ENCODE data around the gene SMYD3. TPM values are rescaled to one million over a fixed set of nuclear protein-coding genes. Genes with fewer than 3 reads are reported as not detected.
A peak's percentile ranks its signal among the peaks of the same experiment; 100 is the strongest.

The SMYD3 gene
- total and polyA plus RNA-seq, 9 of the 15 experiments (the other 6 are each of a cell fraction or from before 2014, with no cell fraction given): 128 to 440 (median 197) TPM

GRCh38 chr1:246040200-246040890 is 466.7 kb downstream of the SMYD3 start:
- ATAC-seq (no peak), DNase-seq (ENCODE audit: extremely low read depth in 1 of 4, low spot score in 3 of 4) (no peak), FAIRE-seq (no peak)
- Histone ChIP-seq H3K27ac (ENCODE audit: extremely low read depth, low read depth, low read length) (no peak overlapping the region), H3K4me2 (ENCODE audit: insufficient read depth, low read length) (no peak overlapping the region), H3K4me1 (replicated peaks in 1 of 2; ENCODE audit: control insufficient read depth in 2 of 2, insufficient read depth in 2 of 2, low read length in 2 of 2) (peaks cover under 1 to 9% of the 10 kb centered on the region in 2 experiments; a peak in 4 of 5 replicates), H3K9me3 (replicated peaks; ENCODE audit: control insufficient read depth, insufficient read depth, low read depth, low read length) (no peaks in the 10 kb centered on the region), H3K9ac (ENCODE audit: insufficient read depth in 1 of 2, low read depth in 2 of 2, low read length in 2 of 2) (no peak overlapping the region), H4K20me1 (replicated peaks; ENCODE audit: control insufficient read depth, insufficient read depth, low read length) (no peaks in the 10 kb centered on the region), H3K79me2 (ENCODE audit: control insufficient read depth, insufficient read depth, low read length) (no peaks in the 10 kb centered on the region), H2AFZ (ENCODE audit: low read depth, low read length) (no peak overlapping the region), H3K27me3 (ENCODE audit: control insufficient read depth in 2 of 2, insufficient read depth in 2 of 2, low read length in 2 of 2) (no peaks in the 10 kb centered on the region), H3K36me3 (ENCODE audit: control insufficient read depth, insufficient read depth, low read length) (no peaks in the 10 kb centered on the region), H3K9me1 (ENCODE audit: control insufficient read depth, insufficient read depth, low read length) (no peaks in the 10 kb centered on the region), H3K4me3 (no peak overlapping the region)
- BruUV-seq (replicated peaks): no TSS peak
- in situ Hi-C loops (cut with MboI) (no loop called here), intact Hi-C loops (cut with micrococcal nuclease) (no loop called here)
- 72% methylated on average over 15 of the region's 15 CpGs for WGBS (ENCODE audit: insufficient coverage, low coverage, missing lambda C conversion rate)
- POLR2A ChIA-PET: interaction anchor here (1.3 kb wide), 1 partner anchor 48 kb away, joined by 4 read pairs; no protein-coding TSS in a partner anchor
- CTCF ChIA-PET (ENCODE audit: low intra/inter-chr PET ratio): no interaction called here
- TF ChIP-seq CBX1 (IDR thresholded peaks at IDR 0.05; ENCODE audit: low read depth): no peak
- peak; percentile 50 for TF ChIP-seq C11orf30 (IDR thresholded peaks at IDR 0.05; ENCODE audit: low read depth)
- peak; percentile 65 for TF ChIP-seq ZNF316 (IDR thresholded peaks at IDR 0.05)
- TF ChIP-seq GTF2A2 (tag; IDR thresholded peaks at IDR 0.05): no peak
- TF ChIP-seq ZNF449 (CRISPR knock-in tag; IDR thresholded peaks at IDR 0.05): no peak
- TF ChIP-seq RHOXF2B (CRISPR knock-in tag; conservative IDR thresholded peaks at IDR 0.05): no peak

All from K562 (cell line).